Measurements from ENCODE around the gene NUP93. TPM values are rescaled to one million over a fixed set of nuclear protein-coding genes. Genes with fewer than 3 reads are reported as not detected.
"Not testable (repeated sequence)": the region's sequence is repeated elsewhere in the genome, so short reads cannot be mapped to it uniquely, and the experiment has no call there.

NUP93 gene
- total RNA-seq, 1 donor from 2014 or later = 111 TPM

DNA sequence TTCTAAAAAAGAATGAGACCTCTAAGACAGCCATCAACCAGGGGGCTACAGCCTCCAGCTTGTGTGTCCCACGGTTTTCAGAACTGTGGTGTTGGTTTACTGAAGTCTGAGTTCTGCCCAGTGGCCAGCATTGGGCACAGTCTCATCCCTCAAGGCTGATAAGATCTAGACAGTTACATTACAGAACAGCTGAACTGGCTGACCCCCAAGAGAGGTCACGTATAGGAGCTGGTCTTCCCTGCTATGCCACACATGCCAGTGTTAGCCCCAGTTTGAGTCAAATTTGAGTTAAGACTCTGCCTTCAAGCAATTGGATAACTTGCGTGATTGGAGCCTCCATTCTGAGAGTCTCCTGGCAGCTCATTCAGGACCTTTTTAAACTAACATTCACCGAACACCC lies 14.8 kb upstream of the NUP93 start:
- DNase-seq = no peak
- no peaks in the 10 kb centered on the region for H3K4me1 Mint-ChIP-seq
- H3K36me3 Mint-ChIP-seq (ENCODE audit: low read depth) = no peaks in the 10 kb centered on the region
- ATAC-seq (ENCODE audit: low read depth) = no peak
- ChIA-PET CTCF (no interaction called here), POLR2A (no interaction called here)
- H3K27ac Mint-ChIP-seq = no peak overlapping the region
- H3K4me3 Mint-ChIP-seq = no peak overlapping the region
- no peaks in the 10 kb centered on the region for H3K9me3 Mint-ChIP-seq
- TF ChIP-seq, protein P1, sequence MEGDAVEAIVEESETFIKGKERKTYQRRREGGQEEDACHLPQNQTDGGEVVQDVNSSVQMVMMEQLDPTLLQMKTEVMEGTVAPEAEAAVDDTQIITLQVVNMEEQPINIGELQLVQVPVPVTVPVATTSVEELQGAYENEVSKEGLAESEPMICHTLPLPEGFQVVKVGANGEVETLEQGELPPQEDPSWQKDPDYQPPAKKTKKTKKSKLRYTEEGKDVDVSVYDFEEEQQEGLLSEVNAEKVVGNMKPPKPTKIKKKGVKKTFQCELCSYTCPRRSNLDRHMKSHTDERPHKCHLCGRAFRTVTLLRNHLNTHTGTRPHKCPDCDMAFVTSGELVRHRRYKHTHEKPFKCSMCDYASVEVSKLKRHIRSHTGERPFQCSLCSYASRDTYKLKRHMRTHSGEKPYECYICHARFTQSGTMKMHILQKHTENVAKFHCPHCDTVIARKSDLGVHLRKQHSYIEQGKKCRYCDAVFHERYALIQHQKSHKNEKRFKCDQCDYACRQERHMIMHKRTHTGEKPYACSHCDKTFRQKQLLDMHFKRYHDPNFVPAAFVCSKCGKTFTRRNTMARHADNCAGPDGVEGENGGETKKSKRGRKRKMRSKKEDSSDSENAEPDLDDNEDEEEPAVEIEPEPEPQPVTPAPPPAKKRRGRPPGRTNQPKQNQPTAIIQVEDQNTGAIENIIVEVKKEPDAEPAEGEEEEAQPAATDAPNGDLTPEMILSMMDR (IDR thresholded peaks at IDR 0.05) = no peak
- intact Hi-C loops (cut with micrococcal nuclease) = no loop called here
- peaks cover 2% of the 10 kb centered on the region for H3K27me3 Mint-ChIP-seq

DNA sequence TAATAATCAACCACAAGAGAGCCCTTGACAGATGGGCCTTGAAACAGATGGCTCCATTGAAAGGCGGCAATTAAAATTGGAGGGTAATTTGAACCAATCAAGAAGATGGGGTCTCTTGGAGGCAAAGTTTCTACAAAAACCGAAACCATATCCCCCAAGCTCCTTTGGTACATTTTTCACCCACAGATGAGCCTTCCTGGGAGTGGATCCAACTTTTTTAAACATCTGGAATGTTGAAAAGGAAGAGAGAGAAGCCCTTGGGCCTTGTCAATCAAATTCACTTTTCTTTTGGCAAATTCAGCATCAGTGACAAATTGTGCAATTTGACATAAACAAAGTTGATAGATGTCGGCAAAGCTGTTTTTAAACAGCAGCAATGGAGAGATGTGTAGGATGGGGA lies 13.2 kb upstream of the NUP93 start:
- Mint-ChIP-seq H3K9me3 (no peaks in the 10 kb centered on the region), H3K36me3 (ENCODE audit: low read depth) (no peaks in the 10 kb centered on the region), H3K4me3 (no peak overlapping the region), H3K4me1 (no peaks in the 10 kb centered on the region), H3K27ac (no peak overlapping the region), H3K27me3 (peaks cover 6% of the 10 kb centered on the region)
- TF ChIP-seq, protein P1 (IDR thresholded peaks at IDR 0.05) = no peak
- ChIA-PET CTCF (no interaction called here), POLR2A (no interaction called here)
- no peak for DNase-seq
- intact Hi-C loops (cut with micrococcal nuclease) = no loop called here
- no peak for ATAC-seq (ENCODE audit: low read depth)

DNA sequence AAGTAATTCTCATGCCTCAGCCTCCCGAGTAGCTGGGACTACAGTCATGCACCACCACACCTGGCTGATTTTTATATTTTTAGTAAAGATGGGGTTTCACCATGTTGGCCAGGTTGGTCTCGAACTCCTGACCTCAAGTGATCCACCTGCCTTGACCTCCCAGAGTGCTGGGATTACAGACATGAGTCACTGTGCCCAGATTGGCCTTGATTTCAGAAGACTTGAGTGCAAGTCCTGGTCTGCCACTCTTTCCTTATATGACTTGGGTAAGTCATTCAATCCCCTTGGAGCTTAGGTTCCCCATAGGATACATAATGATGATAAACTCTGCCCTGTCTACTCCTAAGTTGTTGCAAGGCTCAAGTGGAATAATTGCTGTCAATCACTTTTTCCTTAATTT lies 12.4 kb upstream of the NUP93 start:
- H3K4me1 Mint-ChIP-seq; H3K36me3 Mint-ChIP-seq (ENCODE audit: low read depth); H3K27ac Mint-ChIP-seq; DNase-seq; intact Hi-C loops (cut with micrococcal nuclease); H3K9me3 Mint-ChIP-seq; H3K27me3 Mint-ChIP-seq; POLR2A ChIA-PET; ATAC-seq (ENCODE audit: low read depth); H3K4me3 Mint-ChIP-seq: not testable (repeated sequence)
- CTCF ChIA-PET = interaction anchor here (0.9 kb wide), 1 partner anchor 11 kb away, joined by 3 read pairs; no protein-coding TSS in a partner anchor

DNA sequence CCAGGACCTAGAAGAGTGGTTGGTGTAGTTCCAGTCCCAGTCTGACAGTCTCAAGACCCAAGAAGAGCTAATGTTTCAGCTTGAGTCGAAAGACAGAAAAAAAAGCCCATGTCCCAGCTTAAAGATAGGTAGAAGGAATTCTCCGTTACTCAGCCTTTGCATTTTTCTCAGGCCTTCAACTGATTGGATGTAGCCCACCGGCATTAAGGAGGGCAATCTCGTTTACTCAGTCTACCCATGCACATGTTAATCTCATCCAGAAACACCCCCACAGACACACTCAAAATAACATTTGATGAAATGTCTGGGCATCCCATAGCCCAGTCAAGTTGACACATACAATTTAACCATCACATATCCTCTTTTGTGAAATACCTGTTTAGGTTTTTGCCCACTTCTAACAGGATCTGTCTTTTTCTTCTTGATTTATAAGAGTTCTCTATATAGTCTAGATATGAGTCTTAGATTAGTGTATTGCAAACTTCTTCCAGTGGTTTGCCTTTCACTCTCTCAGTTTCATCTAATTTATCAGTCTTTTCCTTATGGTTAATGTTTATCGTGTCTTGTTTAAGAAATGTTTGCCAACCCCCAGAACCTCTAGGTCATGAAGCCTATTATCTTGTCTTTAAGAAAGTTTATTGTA lies 7.6 kb upstream of the NUP93 start:
- POLR2A ChIA-PET = no interaction called here

DNA sequence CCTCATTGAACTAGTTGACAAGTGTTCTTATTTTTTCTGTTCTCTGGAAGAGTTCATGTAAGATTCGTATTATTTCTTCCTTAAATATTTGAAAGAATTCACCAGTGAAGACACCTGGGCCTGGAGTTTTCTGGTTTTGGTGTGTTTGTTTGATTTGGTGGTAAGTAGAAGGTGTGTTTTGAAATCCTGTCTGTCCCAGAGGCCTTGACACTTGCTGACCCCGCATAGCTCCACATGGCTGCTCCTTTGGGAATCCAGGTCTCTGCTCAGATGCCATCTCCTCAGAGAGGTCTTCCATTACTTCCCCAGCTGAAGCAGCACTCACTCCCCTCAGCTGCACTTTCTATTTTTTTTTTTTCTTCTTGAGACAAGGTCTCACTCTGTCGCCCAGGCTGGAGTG lies 5.7 kb upstream of the NUP93 start:
- H3K27ac Mint-ChIP-seq = no peak overlapping the region
- intact Hi-C loops (cut with micrococcal nuclease) = no loop called here
- no peaks in the 10 kb centered on the region for H3K36me3 Mint-ChIP-seq (ENCODE audit: low read depth)
- H3K27me3 Mint-ChIP-seq = peaks cover 10% of the 10 kb centered on the region
- no peaks in the 10 kb centered on the region for H3K9me3 Mint-ChIP-seq
- DNase-seq (no peak), ATAC-seq (ENCODE audit: low read depth) (no peak)
- ChIA-PET CTCF (no interaction called here), POLR2A (no interaction called here)
- no peak overlapping the region for H3K4me3 Mint-ChIP-seq
- TF ChIP-seq, protein P1 (IDR thresholded peaks at IDR 0.05) = no peak
- H3K4me1 Mint-ChIP-seq = peaks cover 6% of the 10 kb centered on the region

More for the DNA sequence above, 7.6 kb upstream of the NUP93 start:
- TF ChIP-seq, protein P1 (IDR thresholded peaks at IDR 0.05) = no peak
- H3K36me3 Mint-ChIP-seq (ENCODE audit: low read depth) = no peaks in the 10 kb centered on the region
- intact Hi-C loops (cut with micrococcal nuclease) = no loop called here
- CTCF ChIA-PET = no interaction called here
- H3K27me3 Mint-ChIP-seq = peaks cover 12% of the 10 kb centered on the region
- ATAC-seq (ENCODE audit: low read depth) = no peak
- no peak overlapping the region for H3K4me3 Mint-ChIP-seq
- no peak for DNase-seq
- H3K4me1 Mint-ChIP-seq = no peaks in the 10 kb centered on the region
- H3K27ac Mint-ChIP-seq = no peak overlapping the region
- no peaks in the 10 kb centered on the region for H3K9me3 Mint-ChIP-seq

- Mint-ChIP-seq H3K27ac (no peak overlapping the region), H3K4me1 (peaks cover 19% of the 10 kb centered on the region), H3K9me3 (no peaks in the 10 kb centered on the region), H3K27me3 (peaks cover 6% of the 10 kb centered on the region), H3K4me3 (no peak overlapping the region), H3K36me3 (ENCODE audit: low read depth) (peaks cover 5% of the 10 kb centered on the region)
- CTCF ChIA-PET = no interaction called here
- ATAC-seq (ENCODE audit: low read depth) (no peak), DNase-seq (no peak)
- intact Hi-C loops (cut with micrococcal nuclease) = no loop called here
- TF ChIP-seq, protein P1 (IDR thresholded peaks at IDR 0.05) = no peak
- POLR2A ChIA-PET = interaction anchor here (0.7 kb wide), 1 partner anchor 69 kb away, joined by 4 read pairs; no protein-coding TSS in a partner anchor
Measured at GRCh38 chr16:56726283-56726682, 3.6 kb upstream of the NUP93 start.
